Stimulated activated CD8-positive, alpha-beta memory T cell treated with anti-CD3 and anti-CD28 coated beads, Interleukin-12 subunit alpha, Interleukin-12 subunit beta, amount 100 ng/mL, for 1 hour (primary cell): ENCODE measurements around the gene LRRC8D.

Experiments
- DNase-seq: peaks from one replicate; pipeline ENCODE4 v3.0.0-alpha.2; 2020; ENCODE audit warnings: low read depth

Gene LRRC8D

DNA sequence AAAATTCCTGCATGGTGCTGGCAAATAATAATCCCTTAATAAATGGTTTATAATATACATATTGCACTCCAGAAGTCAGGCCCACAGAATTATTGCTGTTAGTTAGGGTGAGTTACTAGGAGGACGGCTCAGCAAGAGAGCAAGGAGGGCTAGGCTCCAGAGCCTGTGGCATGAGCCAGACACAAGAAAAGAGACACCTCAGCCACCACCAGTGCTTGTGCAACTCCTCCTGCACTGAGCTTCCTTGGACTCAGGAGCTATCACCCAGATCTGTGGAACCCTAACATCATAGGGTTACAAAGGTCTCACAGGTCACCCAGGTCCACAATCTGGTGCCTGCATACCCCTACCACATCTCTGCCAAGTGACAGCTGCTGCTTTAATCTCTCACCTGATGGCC, 12.8 kb upstream of the LRRC8D start:
- DNase-seq, result no peak

- DNase-seq, result no peak
Measured at GRCh38 chr1:89808441-89809117, 12.3 kb upstream of the LRRC8D start.

- no peak for DNase-seq
Measured at GRCh38 chr1:89809556-89809955, 11.3 kb upstream of the LRRC8D start.

DNA sequence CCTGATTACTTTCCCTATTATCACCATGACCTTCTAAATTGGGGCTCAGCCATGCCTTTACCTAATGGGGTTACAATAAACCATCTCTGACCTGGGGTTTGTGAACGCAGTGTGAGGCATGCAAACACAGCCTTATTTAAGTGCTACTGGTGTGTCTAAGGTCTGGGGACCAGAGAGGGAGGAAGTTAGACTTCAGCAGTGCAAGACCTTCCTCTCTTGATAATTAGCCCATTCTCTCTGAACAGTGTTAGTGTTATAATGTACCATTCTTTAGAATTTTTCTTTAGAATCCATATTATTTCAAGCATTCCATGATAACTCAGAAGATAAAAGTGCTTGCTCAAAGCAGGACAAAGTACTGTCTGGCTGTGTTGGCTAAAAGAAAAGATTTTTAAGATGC, 10.5 kb upstream of the LRRC8D start:
- DNase-seq, result no peak

DNA sequence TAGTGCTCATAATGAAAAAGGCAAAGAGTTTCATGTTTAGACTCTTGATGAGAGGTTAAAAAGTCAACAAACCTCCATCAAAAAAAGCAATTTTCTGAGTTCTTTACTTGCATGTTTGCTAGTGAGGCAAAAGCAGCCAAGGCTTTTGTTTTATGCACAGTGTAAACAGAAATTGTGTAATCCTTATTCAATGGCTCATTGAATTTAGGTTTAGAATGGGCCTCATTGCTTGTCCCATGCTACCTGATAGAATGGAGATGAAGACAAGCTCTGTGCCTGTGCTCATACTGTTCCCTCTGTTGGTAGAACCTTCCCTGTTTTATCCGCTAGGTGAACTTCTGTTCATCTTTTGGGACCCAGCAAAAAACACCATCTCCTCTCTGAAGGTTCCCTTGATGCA, 10.0 kb upstream of the LRRC8D start:
- no peak for DNase-seq

- no peak for DNase-seq
Measured at GRCh38 chr1:89812992-89813391, 7.8 kb upstream of the LRRC8D start.

- no peak for DNase-seq
Measured at GRCh38 chr1:89815040-89815439, 5.8 kb upstream of the LRRC8D start.

DNA sequence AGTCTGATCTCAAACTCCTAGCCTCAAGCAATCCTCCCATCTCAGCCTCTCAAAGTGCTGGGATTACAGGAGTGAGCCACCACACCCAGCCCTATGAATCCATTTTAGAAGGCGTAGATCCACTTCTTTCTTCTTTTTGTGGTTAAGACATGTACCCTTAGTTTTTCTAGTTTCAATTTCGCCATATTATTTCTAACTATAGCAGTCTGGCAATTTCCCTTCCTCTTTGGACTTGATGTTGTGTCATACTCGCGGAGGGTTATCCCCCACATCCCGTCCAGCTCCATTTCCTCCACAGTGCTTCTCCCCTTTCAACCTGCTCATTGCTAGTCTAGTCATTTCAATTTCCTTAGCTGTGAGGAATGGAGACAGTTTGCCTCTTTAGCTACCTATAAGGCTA, 5.2 kb upstream of the LRRC8D start:
- no peak for DNase-seq

- DNase-seq, result no peak
Measured at GRCh38 chr1:89816366-89816765, 4.5 kb upstream of the LRRC8D start.

GRCh38 chr1:89821322-89822108, 683 bp downstream of the LRRC8D start:
- peak; percentile 25 for DNase-seq

DNA sequence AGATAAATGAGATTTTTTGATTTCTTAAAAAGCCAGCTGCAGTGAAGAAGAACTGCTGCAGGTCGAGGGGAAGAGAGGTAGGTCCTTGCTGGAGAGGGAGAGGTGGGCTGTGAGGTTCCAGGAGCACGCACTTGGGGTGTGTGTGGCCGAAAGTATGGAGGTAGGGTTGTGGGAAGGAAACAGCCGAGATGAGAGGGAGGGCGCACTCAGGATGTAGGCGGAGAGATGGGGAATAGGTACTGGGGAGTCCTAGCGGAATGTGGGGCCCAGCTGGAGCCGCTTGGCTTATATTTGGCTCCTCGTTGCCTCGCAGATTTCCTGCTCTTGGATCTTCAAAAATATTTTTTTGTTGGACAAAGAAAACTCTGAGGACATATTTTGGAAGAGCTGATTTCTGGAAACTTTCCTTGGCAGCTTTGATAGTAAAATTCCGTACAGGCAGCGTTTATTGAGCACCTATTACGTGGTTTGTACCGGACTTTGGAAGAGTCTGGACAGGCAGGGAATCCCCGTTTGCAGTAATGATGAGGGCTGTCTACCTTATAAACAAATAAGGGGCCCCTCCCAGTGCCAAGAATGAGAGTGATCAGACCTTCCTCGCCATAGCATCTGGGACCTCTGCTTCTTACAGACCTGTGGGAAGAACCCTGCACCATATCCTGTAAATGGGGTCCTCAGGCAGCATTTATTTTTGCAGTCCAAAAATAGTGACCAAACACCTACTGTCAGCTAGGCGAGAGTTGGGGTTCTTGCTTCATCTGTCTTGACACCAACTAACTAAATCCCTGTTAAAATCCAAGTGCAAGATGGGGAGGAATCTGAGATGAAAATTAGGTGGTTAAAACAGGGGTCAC, 1.5 kb downstream of the LRRC8D start:
- DNase-seq, result no peak

DNA sequence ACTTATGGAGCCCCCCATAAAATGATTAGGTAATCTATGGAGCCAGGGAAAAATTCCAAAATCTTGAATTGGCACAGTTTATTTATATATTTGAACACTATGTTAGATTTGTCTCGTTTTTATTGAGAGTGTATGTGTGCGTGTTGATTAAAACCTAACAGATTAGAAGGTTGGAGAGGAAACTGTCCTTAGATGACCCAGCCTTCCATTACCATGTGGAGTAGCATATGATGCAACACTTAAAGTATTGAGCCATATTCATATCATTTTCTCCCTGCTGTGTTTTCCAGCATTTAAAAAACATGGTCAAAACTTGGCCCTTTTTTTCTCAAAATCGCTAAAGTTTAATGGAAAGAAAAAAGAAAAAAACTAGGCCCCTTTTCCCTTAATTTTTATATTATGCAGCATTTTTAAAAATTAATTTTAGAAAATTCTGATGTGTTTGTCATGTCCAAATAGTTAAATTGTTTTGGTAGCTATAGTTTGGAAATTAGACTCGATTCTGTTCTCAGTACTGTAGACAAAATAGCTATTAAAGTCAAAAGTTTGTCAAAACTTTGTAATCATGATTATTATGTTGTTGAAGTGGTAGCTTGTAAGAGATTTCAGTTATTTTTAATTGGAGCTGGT, 2.3 kb downstream of the LRRC8D start:
- DNase-seq, result no peak

DNA sequence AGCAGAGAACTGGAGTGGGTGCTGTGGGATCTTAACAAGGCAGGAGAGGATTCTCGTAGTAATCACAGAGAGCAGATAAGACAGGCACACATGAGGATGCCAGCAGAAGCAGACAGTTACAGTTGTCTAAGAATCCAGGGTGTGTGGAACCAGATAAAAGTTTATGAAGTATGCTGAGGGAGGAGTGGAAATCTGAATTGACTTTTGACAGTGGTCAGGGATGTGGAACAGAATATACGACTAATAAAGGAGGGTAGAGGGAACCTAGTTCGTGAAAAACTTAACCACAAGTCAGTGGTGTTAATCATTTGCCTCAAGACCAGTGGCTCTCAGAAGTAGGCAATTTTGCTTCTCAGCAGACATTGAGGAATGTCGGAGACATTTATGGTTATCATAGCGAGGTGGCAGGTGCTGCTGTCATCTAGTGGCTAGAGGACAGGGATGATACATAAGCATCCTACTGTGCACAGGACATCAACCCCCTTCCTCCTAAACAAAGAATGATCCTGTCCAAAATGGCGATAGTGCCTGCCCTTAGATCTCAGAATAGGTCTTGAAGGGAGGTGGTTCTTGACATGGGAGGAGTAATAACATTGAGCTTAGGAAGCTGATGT, 3.0 kb downstream of the LRRC8D start:
- DNase-seq, result no peak

DNA sequence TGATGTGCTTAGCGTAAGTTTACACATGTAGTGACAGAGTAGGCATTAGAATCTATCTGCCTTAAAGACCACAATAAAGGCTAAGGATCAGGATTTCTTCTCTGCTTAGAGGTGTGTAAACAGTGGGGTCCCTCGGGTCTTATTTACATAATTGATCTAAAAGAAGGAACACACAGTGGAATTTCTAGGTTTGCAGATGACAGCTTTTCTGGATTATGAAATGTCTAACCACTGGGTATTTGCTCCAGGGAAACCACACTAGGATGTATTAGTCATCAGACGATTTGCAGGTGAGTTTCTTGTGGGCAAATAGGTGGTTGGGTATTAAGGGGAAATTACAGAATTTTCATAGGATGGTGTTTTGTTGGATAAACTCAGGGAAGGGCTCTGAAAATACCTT, 5.8 kb downstream of the LRRC8D start:
- DNase-seq, result no peak

DNA sequence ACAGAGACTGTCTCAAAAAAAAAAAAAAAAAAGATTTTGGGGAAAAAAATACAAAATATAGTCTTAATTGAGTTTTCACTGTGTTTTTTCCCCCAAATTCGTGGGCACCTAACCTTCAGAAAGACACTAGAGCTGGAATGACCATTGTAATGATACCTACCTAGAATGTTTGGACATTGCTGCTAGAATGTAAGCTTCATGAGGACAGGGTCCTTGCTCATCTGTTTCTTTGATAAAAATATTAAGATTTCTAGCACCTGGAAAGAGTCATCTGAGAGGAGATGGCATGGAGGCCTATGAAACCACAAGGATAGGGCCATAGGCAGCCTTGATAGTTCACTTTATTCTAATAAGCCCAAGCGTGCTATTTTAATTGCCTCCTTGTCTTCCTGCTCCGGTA, 6.5 kb downstream of the LRRC8D start:
- DNase-seq, result no peak

DNA sequence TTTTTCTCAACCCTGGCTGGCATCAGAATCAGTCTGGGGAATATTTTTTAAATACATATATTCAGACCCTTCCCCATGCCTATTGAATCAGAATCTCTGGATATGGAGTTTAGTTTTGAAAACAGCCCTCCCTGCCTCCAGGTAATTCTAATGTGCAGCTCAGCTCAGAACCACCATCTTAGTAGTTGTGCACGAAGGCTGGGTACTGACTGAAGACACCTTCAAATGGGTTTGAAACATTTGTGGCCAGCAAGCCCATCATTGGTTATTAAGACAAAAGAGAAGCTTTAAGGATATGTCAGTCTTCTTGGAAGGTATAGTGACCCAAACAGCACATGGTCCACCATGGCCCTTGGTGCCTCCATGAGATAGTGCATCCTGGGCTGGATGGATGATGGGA, 7.1 kb downstream of the LRRC8D start:
- DNase-seq, result no peak

- no peak for DNase-seq
Measured at GRCh38 chr1:89829186-89829585, 8.4 kb downstream of the LRRC8D start.

DNA sequence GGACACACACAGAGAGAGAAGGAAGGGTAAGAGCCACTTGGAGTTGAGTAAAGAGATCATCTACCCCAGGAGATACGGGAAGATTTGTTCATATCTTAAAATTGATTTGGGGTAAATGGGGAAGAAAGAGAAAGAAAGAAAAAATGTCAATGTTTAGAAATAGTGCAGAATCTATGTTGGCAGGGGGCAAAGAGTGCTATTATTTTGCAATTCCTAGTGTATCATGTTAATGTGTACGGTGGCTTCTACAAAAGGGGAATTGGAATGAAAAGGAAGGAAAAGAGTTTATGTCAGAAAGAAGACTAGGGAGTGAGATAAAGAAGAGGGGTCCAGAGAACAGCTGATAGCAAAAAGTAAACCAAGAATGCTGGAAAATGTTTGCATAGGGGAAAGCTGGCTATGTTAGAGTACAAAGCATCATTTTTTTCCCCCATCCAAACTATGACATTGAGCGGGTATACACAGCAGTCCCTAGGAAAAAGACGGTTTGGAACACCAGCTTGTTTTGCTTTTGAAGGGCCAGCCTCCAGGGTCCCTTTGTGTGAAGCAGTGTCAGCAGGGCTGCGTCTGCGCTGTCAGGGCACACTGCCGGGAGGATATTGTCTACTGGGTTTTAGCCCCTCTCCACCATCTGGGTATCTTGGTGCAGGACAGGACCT, 10.8 kb downstream of the LRRC8D start:
- DNase-seq, result no peak

- no peak for DNase-seq
Measured at GRCh38 chr1:89832496-89833127, 11.8 kb downstream of the LRRC8D start.

- DNase-seq, result no peak
Measured at GRCh38 chr1:89833183-89834082, 12.6 kb downstream of the LRRC8D start.
